GM12873 (cell line): ENCODE data around the gene TGFBI.

ENCODE experiments used
- CTCF ChIP-seq: IDR thresholded peaks from 2 replicates; pipeline ENCODE4 v1.5.1; 2012; ENCODE audit warnings: low read depth, mild to moderate bottlenecking, moderate library complexity, low read length, control low read depth; ENCODE audit not compliant: insufficient read depth; ENCODE audit errors: missing control alignments

The TGFBI gene

GRCh38 chr5:136013559-136013958, 15.2 kb upstream of the TGFBI start:
- no peak for TF ChIP-seq CTCF

DNA sequence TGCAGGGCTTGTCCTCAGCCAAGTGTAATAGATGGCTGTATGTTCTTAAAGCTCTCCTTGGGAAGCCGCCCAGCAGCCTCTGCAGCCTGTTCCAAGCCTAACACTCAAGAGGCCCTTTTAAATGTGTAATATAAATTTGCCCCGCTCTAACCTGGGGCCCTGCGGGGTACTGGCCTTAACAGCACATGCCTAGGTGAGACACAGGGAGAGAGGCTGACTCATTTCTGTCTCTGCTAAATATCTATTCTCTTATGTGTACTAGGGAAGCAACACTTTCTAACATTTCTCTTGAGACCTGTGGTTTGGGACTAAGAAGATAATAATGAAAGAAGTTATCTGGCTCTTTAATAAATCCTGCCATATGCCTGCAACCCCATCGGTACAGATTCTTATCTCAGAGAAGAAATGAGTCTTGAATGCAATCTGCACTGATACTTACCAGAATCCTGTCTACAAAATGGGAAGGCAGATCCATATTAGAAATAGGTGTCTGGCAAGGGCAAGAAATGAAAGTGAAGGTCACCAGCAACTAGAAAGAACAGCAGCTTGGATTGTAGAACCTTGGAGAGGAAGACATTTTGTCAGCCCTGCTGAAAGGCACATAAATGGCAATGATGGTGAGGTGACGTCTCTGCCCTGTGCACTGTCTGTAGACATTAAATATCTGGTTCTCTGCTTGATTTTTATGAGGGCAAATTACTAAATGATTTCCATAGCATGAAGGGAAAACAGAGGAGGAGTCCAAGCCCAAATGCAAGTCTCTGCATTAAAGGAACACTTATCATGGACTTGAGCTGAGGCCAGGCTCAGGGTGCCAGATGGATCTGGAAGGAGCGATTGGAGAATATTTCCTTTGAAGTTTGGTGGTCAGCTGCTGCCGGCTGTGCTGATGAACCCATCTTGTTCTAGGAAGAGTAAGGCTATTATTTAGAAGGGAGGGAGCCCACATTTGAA, 14.5 kb upstream of the TGFBI start:
- TF ChIP-seq CTCF: no peak

GRCh38 chr5:136015003-136015375, 13.8 kb upstream of the TGFBI start:
- no peak for TF ChIP-seq CTCF

DNA sequence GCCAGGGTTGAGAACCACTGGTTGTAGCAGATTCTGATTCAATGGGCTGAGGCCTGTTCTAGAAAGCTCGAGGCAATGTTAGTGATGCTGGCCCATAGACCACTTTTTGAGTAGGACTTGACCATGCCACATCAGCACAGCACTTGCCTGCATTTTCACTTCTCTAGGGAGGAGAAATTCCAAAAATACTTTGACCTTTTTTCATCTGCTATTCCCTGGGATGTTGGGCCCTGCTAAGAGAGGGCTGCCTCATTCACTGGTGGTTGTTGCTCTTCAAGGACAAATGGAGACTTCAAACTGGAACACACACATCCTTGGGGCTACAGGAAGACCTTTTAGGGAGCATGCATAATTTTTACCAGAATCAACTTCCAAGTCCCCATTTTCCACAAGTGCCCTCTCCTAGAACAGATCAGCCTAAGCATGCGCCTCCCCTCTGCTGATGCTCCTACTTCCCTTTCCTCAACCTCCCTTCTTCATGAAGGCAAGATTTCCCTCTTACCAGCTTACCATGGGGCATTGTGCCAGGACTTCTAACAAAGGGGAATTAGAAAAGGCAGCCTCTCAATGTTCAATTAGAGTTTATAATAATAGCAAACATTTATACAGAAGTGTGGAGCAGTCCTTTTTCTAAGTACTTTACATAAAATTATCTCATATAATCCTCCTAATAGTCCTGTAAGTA, 12.7 kb upstream of the TGFBI start:
- no peak for TF ChIP-seq CTCF

- no peak for TF ChIP-seq CTCF
These were observed 11.8 kb upstream of the TGFBI start for GRCh38 chr5:136016945-136017530.

- no peak for TF ChIP-seq CTCF
These were observed 9.7 kb upstream of the TGFBI start for GRCh38 chr5:136018814-136019783.
